H1 (cell line): ENCODE data around the gene JPT2.

Source experiments
- CTCF ChIP-seq, 3 experiments: IDR thresholded peaks; 1 replicate in 2 of 3; 2 replicates in 1 of 3; pipeline versions ENCODE4 v1.5.1 to v1.6.1; 2011; ENCODE audit warnings: low read length in 3 of 3, mild to moderate bottlenecking in 3 of 3, inconsistent platforms in 2 of 3, low read depth in 1 of 3, moderate library complexity in 1 of 3; ENCODE audit not compliant: insufficient read depth in 1 of 3; ENCODE audit errors: control extremely low read depth in 1 of 3
- GABPA ChIP-seq: IDR thresholded peaks from 2 replicates; pipeline ENCODE4 v1.6.1; 2011; ENCODE audit warnings: mild to moderate bottlenecking, low read length, moderate library complexity, borderline replicate concordance; ENCODE audit not compliant: insufficient read depth
- POLR2A ChIP-seq, 2 experiments: IDR thresholded peaks; 1 replicate in 1 of 2; 2 replicates in 1 of 2; pipeline ENCODE4 v1.6.1; 2011; ENCODE audit warnings: low read depth in 2 of 2, low read length in 2 of 2, mild to moderate bottlenecking in 2 of 2; ENCODE audit errors: control extremely low read depth in 1 of 2
- RFX5 ChIP-seq: IDR thresholded peaks from 2 replicates; pipeline ENCODE4 v1.6.1; 2011; ENCODE audit warnings: low read depth, low read length, improper control_type of control experiment, borderline replicate concordance
- SP4 ChIP-seq: IDR thresholded peaks from 2 replicates; pipeline ENCODE4 v1.6.1; 2012; ENCODE audit warnings: low read length, inconsistent platforms
- USF2 ChIP-seq: IDR thresholded peaks from 2 replicates; pipeline ENCODE4 v1.6.1; 2011; ENCODE audit warnings: low read length, improper control_type of control experiment
- ZNF274 ChIP-seq: IDR thresholded peaks from 2 replicates; pipeline ENCODE4 v1.7.0; 2012; ENCODE audit warnings: low read length, borderline replicate concordance; ENCODE audit errors: extremely low read depth

- TF ChIP-seq GABPA, result no peak
- no peak for TF ChIP-seq ZNF274
- no peak for TF ChIP-seq CTCF (IDR thresholded peaks at IDR 0.05; ENCODE audit: control extremely low read depth in 1 of 3, insufficient read depth in 1 of 3, low read depth in 1 of 3, low read length in 3 of 3)
- no peak for TF ChIP-seq USF2
- TF ChIP-seq SP4, result no peak
- TF ChIP-seq POLR2A (IDR thresholded peaks at IDR 0.05; ENCODE audit: control extremely low read depth in 1 of 2, low read depth in 2 of 2, low read length in 2 of 2), result no peak
- TF ChIP-seq RFX5, result no peak
Observed at GRCh38 chr16:1657841-1658240, 20.2 kb upstream of the JPT2 start.
